Liver (tissue), 9 donors: Measurements from ENCODE around the gene PPFIA4. TPM values are rescaled to one million over a fixed set of nuclear protein-coding genes. Genes with fewer than 3 reads are reported as not detected.

ENCODE experiments used
- DNase-seq: peaks from one replicate; pipeline ENCODE4 v3.0.0-alpha.2; 2017; ENCODE audit warnings: low spot score
- H3K27ac ChIP-seq, 2 donors: one replicate each; pipeline ENCODE4 v1.7.0; 2013; ENCODE audit warnings: inconsistent platforms in 2 of 2, low read length in 2 of 2, control low read depth in 1 of 2, low read depth in 1 of 2, mild to moderate bottlenecking in 1 of 2
- H3K27me3 ChIP-seq, 4 donors: one replicate each; pipeline versions ENCODE4 v1.6.1 to v1.7.0; 2013; ENCODE audit warnings: low read length in 3 of 4, inconsistent platforms in 1 of 4, mild to moderate bottlenecking in 1 of 4, moderate library complexity in 1 of 4; ENCODE audit not compliant: control insufficient read depth in 4 of 4, insufficient read depth in 4 of 4
- H3K36me3 ChIP-seq, 4 donors: one replicate each; pipeline versions ENCODE4 v1.6.1 to v1.7.0; 2013; ENCODE audit warnings: low read length in 3 of 4, mild to moderate bottlenecking in 3 of 4, low read depth in 1 of 4, moderate library complexity in 1 of 4; ENCODE audit not compliant: control insufficient read depth in 4 of 4, insufficient read depth in 3 of 4
- H3K4me1 ChIP-seq, 4 donors: one replicate each; pipeline versions ENCODE4 v1.6.1 to v1.7.0; 2013; ENCODE audit warnings: low read length in 3 of 4, mild to moderate bottlenecking in 3 of 4, moderate library complexity in 1 of 4; ENCODE audit not compliant: control insufficient read depth in 4 of 4, insufficient read depth in 4 of 4
- H3K4me3 ChIP-seq, 3 donors: one replicate each; pipeline versions ENCODE4 v1.6.1 to v1.7.0; 2013; ENCODE audit warnings: low read length in 3 of 3, control low read depth in 1 of 3, low read depth in 1 of 3, mild to moderate bottlenecking in 1 of 3
- H3K9ac ChIP-seq, 2 donors: one replicate each; pipeline ENCODE4 v1.7.0; 2013; ENCODE audit warnings: low read length in 2 of 2, mild to moderate bottlenecking in 2 of 2, moderate library complexity in 2 of 2, control low read depth in 1 of 2, low read depth in 1 of 2
- H3K9me3 ChIP-seq, 4 donors: one replicate each; pipeline versions ENCODE4 v1.6.1 to v1.7.0; 2013; ENCODE audit warnings: low read length in 3 of 4; ENCODE audit not compliant: control insufficient read depth in 4 of 4
- FOXA1 ChIP-seq: IDR thresholded peaks from 2 replicates; pipeline ENCODE4 v1.6.1; 2016; ENCODE audit warnings: antibody characterized with exemption
- FOXA2 ChIP-seq: IDR thresholded peaks from 2 replicates; pipeline ENCODE4 v1.6.1; 2016; ENCODE audit warnings: antibody characterized with exemption
- GABPA ChIP-seq, 2 donors: IDR thresholded peaks in 1 of 2; conservative IDR thresholded peaks in 1 of 2; 2 replicates each; pipeline ENCODE4 v1.6.1; 2016; ENCODE audit warnings: antibody characterized with exemption in 2 of 2, mild to moderate bottlenecking in 1 of 2, moderate library complexity in 1 of 2
- HNF4A ChIP-seq, 2 donors: conservative IDR thresholded peaks; 2 replicates each; pipeline ENCODE4 v1.6.1; 2016; ENCODE audit warnings: antibody characterized with exemption in 2 of 2, mild to moderate bottlenecking in 2 of 2
- JUND ChIP-seq, 2 donors: IDR thresholded peaks; 2 replicates each; pipeline ENCODE4 v1.6.1; 2016; ENCODE audit warnings: antibody characterized with exemption in 2 of 2
- NR2F2 ChIP-seq: IDR thresholded peaks from 2 replicates; pipeline ENCODE4 v1.6.1; 2016; ENCODE audit warnings: antibody characterized with exemption
- RAD21 ChIP-seq, 2 donors: IDR thresholded peaks; 2 replicates each; pipeline ENCODE4 v1.6.1; 2016; ENCODE audit warnings: antibody characterized with exemption in 2 of 2, mild to moderate bottlenecking in 2 of 2
- REST ChIP-seq: IDR thresholded peaks from 2 replicates; pipeline ENCODE4 v1.6.1; 2016; ENCODE audit warnings: antibody characterized with exemption, mild to moderate bottlenecking
- RXRA ChIP-seq, 2 donors: IDR thresholded peaks; 2 replicates each; pipeline ENCODE4 v1.6.1; 2017 to 2018; ENCODE audit warnings: antibody characterized with exemption in 2 of 2, mild to moderate bottlenecking in 1 of 2
- SP1 ChIP-seq: IDR thresholded peaks from 2 replicates; pipeline ENCODE4 v1.6.1; 2018; ENCODE audit warnings: antibody characterized with exemption, mild to moderate bottlenecking
- TAF1 ChIP-seq: conservative IDR thresholded peaks from 2 replicates; pipeline ENCODE4 v1.6.1; 2016; ENCODE audit warnings: antibody characterized with exemption, mild to moderate bottlenecking
- YY1 ChIP-seq: IDR thresholded peaks from 2 replicates; pipeline ENCODE4 v1.6.1; 2016; ENCODE audit warnings: antibody characterized with exemption, mild to moderate bottlenecking
- ZBTB33 ChIP-seq: IDR thresholded peaks from 2 replicates; pipeline ENCODE4 v1.6.1; 2016; ENCODE audit warnings: antibody characterized with exemption
- WGBS: extraction: QIAGEN DNeasy Blood & Tissue Kit; methylation state at CpG from one replicate; pipeline ENCODE4 v1.1.7; 2013; 5-methylcytosine and 5-hydroxymethylcytosine counted together
- polyA plus RNA-seq, 2 donors: library from polyadenylated mRNA; stranded (reverse) in 1 of 2; unstranded in 1 of 2; fragments of 200-250 nt in 1 of 2; fragments of >200 nt in 1 of 2; fragmentation: Nextera tagmentation in 1 of 2; extraction: Ambion mirVana in 1 of 2; gene quantifications; one replicate each; pipeline versions ENCODE4 v1.2.1 to v1.2.3, GENCODE V29; 2013 to 2015
- total RNA-seq, 2 donors: library from RNA; depleted of rRNA; stranded (reverse); fragments of >200 nt; gene quantifications; one replicate each; pipeline ENCODE4 v1.2.3, GENCODE V29; 2014
- TF ChIP-seq, protein P1 (sequence below): IDR thresholded peaks from 2 replicates; pipeline ENCODE4 v1.6.1; 2016; ENCODE audit warnings: antibody characterized with exemption
- donor health status: healthy.
- donor health status: healthy.
- donor health status: healthy.
- donor health status: healthy.
- donor health status: healthy.

Gene PPFIA4
- total and polyA plus RNA-seq, 4 donors = 0.07 to 0.33 (median 0.15) TPM

GRCh38 chr1:203049576-203050180 is 23.4 kb downstream of the PPFIA4 start:
- Histone ChIP-seq H3K36me3 (no peaks in the 10 kb centered on the region), H3K27me3 (no peaks in the 10 kb centered on the region), H3K9ac (no peak overlapping the region), H3K4me3 (no peak overlapping the region), H3K27ac (no peak overlapping the region), H3K4me1 (no peaks in the 10 kb centered on the region), H3K9me3 (no peaks in the 10 kb centered on the region)
- WGBS = 88% methylated on average over 14 of the region's 14 CpGs
- DNase-seq = no peak
- TF ChIP-seq YY1 (no peak), TAF1 (no peak), FOXA2 (no peak), REST (no peak), RAD21 (IDR thresholded peaks at IDR 0.05) (no peak), SP1 (no peak), GABPA (IDR thresholded peaks at IDR 0.05 in 1 of 2, conservative IDR thresholded peaks at IDR 0.05 in 1 of 2) (no peak), HNF4A (conservative IDR thresholded peaks at IDR 0.05) (no peak)

DNA sequence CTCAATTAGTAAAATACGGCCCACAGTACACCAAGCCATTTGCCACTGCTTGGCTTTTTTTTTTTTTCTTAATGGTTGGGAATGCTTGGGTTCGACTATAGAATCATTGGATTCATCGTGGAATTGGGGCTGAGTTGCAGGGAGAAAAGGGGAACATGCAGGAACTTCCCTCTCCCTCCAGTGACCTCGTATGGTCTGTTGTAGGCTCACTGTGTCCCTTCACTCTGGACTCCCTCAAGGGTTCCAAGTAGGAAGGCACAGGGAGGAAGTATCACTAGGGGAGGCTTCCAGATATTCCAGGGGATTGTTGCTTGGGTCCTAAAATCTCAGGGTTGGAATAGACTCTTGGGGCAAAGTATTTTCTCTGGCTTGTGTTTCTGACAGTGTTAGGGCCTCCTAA is 24.5 kb downstream of the PPFIA4 start:
- Histone ChIP-seq H3K36me3 (no peaks in the 10 kb centered on the region), H3K27me3 (no peaks in the 10 kb centered on the region), H3K4me1 (no peaks in the 10 kb centered on the region), H3K9ac (no peak overlapping the region), H3K9me3 (no peaks in the 10 kb centered on the region), H3K27ac (no peak overlapping the region), H3K4me3 (no peak overlapping the region)
- TF ChIP-seq YY1 (no peak), FOXA2 (no peak), NR2F2 (no peak), ZBTB33 (no peak), GABPA (IDR thresholded peaks at IDR 0.05 in 1 of 2, conservative IDR thresholded peaks at IDR 0.05 in 1 of 2) (no peak), SP1 (no peak)
- TF ChIP-seq, protein P1, sequence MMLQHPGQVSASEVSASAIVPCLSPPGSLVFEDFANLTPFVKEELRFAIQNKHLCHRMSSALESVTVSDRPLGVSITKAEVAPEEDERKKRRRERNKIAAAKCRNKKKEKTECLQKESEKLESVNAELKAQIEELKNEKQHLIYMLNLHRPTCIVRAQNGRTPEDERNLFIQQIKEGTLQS = no peak
- DNase-seq = no peak
- 80% methylated on average over 4 of the region's 4 CpGs for WGBS

- Histone ChIP-seq H3K36me3 (no peaks in the 10 kb centered on the region), H3K4me1 (no peaks in the 10 kb centered on the region), H3K4me3 (no peak overlapping the region), H3K9ac (no peak overlapping the region), H3K9me3 (no peaks in the 10 kb centered on the region), H3K27ac (no peak overlapping the region), H3K27me3 (no peaks in the 10 kb centered on the region)
- TF ChIP-seq NR2F2 (no peak), HNF4A (conservative IDR thresholded peaks at IDR 0.05) (no peak), GABPA (IDR thresholded peaks at IDR 0.05 in 1 of 2, conservative IDR thresholded peaks at IDR 0.05 in 1 of 2) (no peak), FOXA1 (no peak), JUND (IDR thresholded peaks at IDR 0.05) (no peak), RXRA (IDR thresholded peaks at IDR 0.05) (no peak)
- 75% methylated on average over 20 of the region's 20 CpGs for WGBS
- DNase-seq = no peak
These were observed 25.6 kb downstream of the PPFIA4 start for GRCh38 chr1:203051841-203052324.
